Stimulated activated effector memory CD8-positive, alpha-beta T cell treated with anti-CD3 and anti-CD28 coated beads, Interleukin-12 subunit alpha, Interleukin-12 subunit beta, amount 100 ng/mL, for 72 hours (primary cell): ENCODE data around the gene ST8SIA5.

ENCODE experiments used
- ATAC-seq: fragments of 150-1000 bp; cut with Tn5 transposase; 2 replicates; pipeline ENCODE4 v1.10.0; 2021
- DNase-seq, 2 donors: peaks; one replicate each; pipeline ENCODE4 v3.0.0; 2021 to 2022; ENCODE audit warnings: low spot score in 2 of 2
- H3K27ac Mint-ChIP-seq: one replicate; pipeline ENCODE4 v1.8.0; 2022; ENCODE audit warnings: mild to moderate bottlenecking, mixed read lengths
- H3K36me3 Mint-ChIP-seq: one replicate; pipeline ENCODE4 v1.8.0; 2022; ENCODE audit warnings: mild to moderate bottlenecking, mixed read lengths
- H3K4me1 Mint-ChIP-seq: one replicate; pipeline ENCODE4 v1.8.0; 2022; ENCODE audit warnings: mixed read lengths
- H3K4me3 Mint-ChIP-seq: one replicate; pipeline ENCODE4 v1.8.0; 2022; ENCODE audit warnings: mild to moderate bottlenecking, mixed read lengths
- H3K9me3 Mint-ChIP-seq: one replicate; pipeline ENCODE4 v1.8.0; 2022; ENCODE audit warnings: mixed read lengths

Gene ST8SIA5

GRCh38 chr18:46621871-46622270 is 135.0 kb downstream of the ST8SIA5 start:
- Mint-ChIP-seq H3K9me3 (no peaks in the 10 kb centered on the region), H3K27ac (no peak overlapping the region), H3K4me1 (peaks cover 20% of the 10 kb centered on the region), H3K36me3 (no peaks in the 10 kb centered on the region), H3K4me3 (no peak overlapping the region)
- DNase-seq, result no peak
- no peak for ATAC-seq

GRCh38 chr18:46621111-46621766 is 135.6 kb downstream of the ST8SIA5 start:
- ATAC-seq (no peak), DNase-seq (peak in 1 of 2 donors; percentile 44)
- Mint-ChIP-seq H3K36me3 (no peaks in the 10 kb centered on the region), H3K9me3 (no peaks in the 10 kb centered on the region), H3K4me1 (peaks cover 20% of the 10 kb centered on the region), H3K27ac (no peak overlapping the region), H3K4me3 (no peak overlapping the region)

GRCh38 chr18:46619559-46619958 is 137.3 kb downstream of the ST8SIA5 start:
- Mint-ChIP-seq H3K4me3 (no peak overlapping the region), H3K36me3 (no peaks in the 10 kb centered on the region), H3K9me3 (no peaks in the 10 kb centered on the region), H3K27ac (no peak overlapping the region), H3K4me1 (peaks cover 16% of the 10 kb centered on the region)
- ATAC-seq (no peak), DNase-seq (no peak)
